Measurements from ENCODE around the gene PRKAG2. TPM values are rescaled to one million over a fixed set of nuclear protein-coding genes. Genes with fewer than 3 reads are reported as not detected.

Gene PRKAG2
- total and polyA plus RNA-seq, 2 experiments from 2014 or later, result 17.0 to 19.5 TPM

GRCh38 chr7:151789380-151789947 is 87.5 kb downstream of the PRKAG2 start:
- in situ Hi-C loops (cut with MboI), result no loop called here
- H3K4me1 ChIP-seq (ENCODE audit: insufficient read depth), result no peaks in the 10 kb centered on the region
- TF ChIP-seq EZH2phosphoT487 (IDR thresholded peaks at IDR 0.05; ENCODE audit: insufficient read depth, low read depth) (no peak), EZH2 (IDR thresholded peaks at IDR 0.05; ENCODE audit: insufficient read depth, poor library complexity, severe bottlenecking) (no peak)

GRCh38 chr7:151787348-151787747 is 89.6 kb downstream of the PRKAG2 start:
- no peak for DNase-seq

More at GRCh38 chr7:151789380-151789947, 87.5 kb downstream of the PRKAG2 start:
- no peak overlapping the region for H3K4me3 ChIP-seq
- H3K9ac ChIP-seq, result no peak overlapping the region
- 76 to 81% methylated on average over 11 of the region's 11 CpGs for WGBS, 2 experiments (ENCODE audit: low coverage in 1 of 2, low lambda C conversion rate in 2 of 2, missing lambda C conversion rate in 2 of 2)
- H3K79me2 ChIP-seq (ENCODE audit: insufficient read depth), result no peaks in the 10 kb centered on the region
- no peaks in the 10 kb centered on the region for H3K9me2 ChIP-seq (ENCODE audit: insufficient read depth)
- H3K27ac ChIP-seq, result no peak overlapping the region
- peaks cover 18% of the 10 kb centered on the region for H3K27me3 ChIP-seq (replicated peaks; ENCODE audit: insufficient read depth)
- H2AFZ ChIP-seq, result no peak overlapping the region
- no peaks in the 10 kb centered on the region for H3K36me3 ChIP-seq (ENCODE audit: low read depth)
- no peak overlapping the region for H3K4me2 ChIP-seq (ENCODE audit: unreplicated experiment)
- no peak for DNase-seq
- no peaks in the 10 kb centered on the region for H3F3A ChIP-seq (ENCODE audit: insufficient read depth)
- no peaks in the 10 kb centered on the region for H4K20me1 ChIP-seq (ENCODE audit: insufficient read depth)
- no peaks in the 10 kb centered on the region for H3K9me3 ChIP-seq (ENCODE audit: low read depth)

DNA sequence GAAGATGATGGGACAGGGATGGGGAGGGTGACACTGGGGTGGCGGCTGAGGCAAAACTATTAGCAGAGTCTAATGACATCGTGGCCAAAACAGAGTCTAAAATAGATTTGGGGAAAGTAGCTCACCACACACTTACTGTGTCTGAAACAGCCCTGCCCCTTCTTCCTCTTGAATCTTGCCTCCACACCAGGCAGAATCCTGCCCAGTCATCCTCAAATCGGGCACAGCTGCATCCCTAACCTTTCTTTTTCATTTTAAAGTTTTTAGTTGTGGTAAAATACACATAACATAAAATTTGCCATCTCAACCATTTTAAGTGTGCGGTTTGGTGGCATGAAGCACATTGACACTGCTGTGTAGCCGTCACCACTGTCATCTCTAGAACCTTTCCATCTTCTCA is 90.0 kb downstream of the PRKAG2 start:
- H3K9me2 ChIP-seq (ENCODE audit: insufficient read depth), result no peaks in the 10 kb centered on the region
- H3K4me2 ChIP-seq (ENCODE audit: unreplicated experiment), result no peak overlapping the region
- TF ChIP-seq EZH2 (IDR thresholded peaks at IDR 0.05; ENCODE audit: insufficient read depth, poor library complexity, severe bottlenecking) (no peak), EZH2phosphoT487 (IDR thresholded peaks at IDR 0.05; ENCODE audit: insufficient read depth, low read depth) (no peak)
- H3K9me3 ChIP-seq (ENCODE audit: low read depth), result no peaks in the 10 kb centered on the region
- no peaks in the 10 kb centered on the region for H4K20me1 ChIP-seq (ENCODE audit: insufficient read depth)
- H3K27ac ChIP-seq, result no peak overlapping the region
- no peaks in the 10 kb centered on the region for H3K36me3 ChIP-seq (ENCODE audit: low read depth)
- H3K79me2 ChIP-seq (ENCODE audit: insufficient read depth), result no peaks in the 10 kb centered on the region
- no peaks in the 10 kb centered on the region for H3K4me1 ChIP-seq (ENCODE audit: insufficient read depth)
- no peak overlapping the region for H3K4me3 ChIP-seq
- DNase-seq, result no peak
- H3F3A ChIP-seq (ENCODE audit: insufficient read depth), result no peaks in the 10 kb centered on the region
- no peak overlapping the region for H3K9ac ChIP-seq
- H2AFZ ChIP-seq, result no peak overlapping the region
- peaks cover 18% of the 10 kb centered on the region for H3K27me3 ChIP-seq (replicated peaks; ENCODE audit: insufficient read depth)
- WGBS, 2 experiments (ENCODE audit: low coverage in 1 of 2, low lambda C conversion rate in 2 of 2, missing lambda C conversion rate in 2 of 2), result 48 to 51% methylated on average over 5 of the region's 5 CpGs
- in situ Hi-C loops (cut with MboI), result no loop called here

More at GRCh38 chr7:151787348-151787747, 89.6 kb downstream of the PRKAG2 start:
- WGBS, 2 experiments (ENCODE audit: low coverage in 1 of 2, low lambda C conversion rate in 2 of 2, missing lambda C conversion rate in 2 of 2), result 81 to 89% methylated on average over 3 of the region's 3 CpGs
- Histone ChIP-seq H3K79me2 (ENCODE audit: insufficient read depth) (no peaks in the 10 kb centered on the region), H3K27ac (no peak overlapping the region), H3K27me3 (replicated peaks; ENCODE audit: insufficient read depth) (peaks cover 18% of the 10 kb centered on the region), H3K4me2 (ENCODE audit: unreplicated experiment) (no peak overlapping the region), H2AFZ (no peak overlapping the region), H3K9ac (no peak overlapping the region), H3K9me3 (ENCODE audit: low read depth) (no peaks in the 10 kb centered on the region), H4K20me1 (ENCODE audit: insufficient read depth) (no peaks in the 10 kb centered on the region), H3F3A (ENCODE audit: insufficient read depth) (no peaks in the 10 kb centered on the region), H3K4me1 (ENCODE audit: insufficient read depth) (no peaks in the 10 kb centered on the region), H3K9me2 (ENCODE audit: insufficient read depth) (no peaks in the 10 kb centered on the region), H3K4me3 (no peak overlapping the region), H3K36me3 (ENCODE audit: low read depth) (no peaks in the 10 kb centered on the region)
- in situ Hi-C loops (cut with MboI), result no loop called here
- TF ChIP-seq EZH2phosphoT487 (IDR thresholded peaks at IDR 0.05; ENCODE audit: insufficient read depth, low read depth) (no peak), EZH2 (IDR thresholded peaks at IDR 0.05; ENCODE audit: insufficient read depth, poor library complexity, severe bottlenecking) (no peak)

DNA sequence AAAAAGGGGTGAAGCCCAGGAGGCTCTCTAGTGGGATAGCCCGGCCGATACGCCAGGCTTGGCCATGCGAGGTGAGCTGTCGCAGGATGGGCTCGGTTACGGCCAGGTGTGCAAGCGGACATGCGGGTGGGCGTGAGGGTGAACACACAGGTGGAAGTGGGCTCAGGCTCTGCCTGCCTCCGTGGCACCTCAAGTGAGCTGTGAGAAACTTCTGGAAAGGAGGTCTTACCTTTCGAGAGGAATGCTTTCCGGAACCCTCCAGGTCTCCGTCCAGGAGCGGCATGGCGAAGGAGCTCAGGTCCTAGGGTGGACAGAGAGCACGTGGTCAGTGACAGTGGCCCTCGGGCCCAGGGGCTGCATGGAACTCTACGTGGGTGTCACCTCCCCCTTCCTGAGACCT is 90.7 kb downstream of the PRKAG2 start:
- no peak overlapping the region for H2AFZ ChIP-seq

DNA sequence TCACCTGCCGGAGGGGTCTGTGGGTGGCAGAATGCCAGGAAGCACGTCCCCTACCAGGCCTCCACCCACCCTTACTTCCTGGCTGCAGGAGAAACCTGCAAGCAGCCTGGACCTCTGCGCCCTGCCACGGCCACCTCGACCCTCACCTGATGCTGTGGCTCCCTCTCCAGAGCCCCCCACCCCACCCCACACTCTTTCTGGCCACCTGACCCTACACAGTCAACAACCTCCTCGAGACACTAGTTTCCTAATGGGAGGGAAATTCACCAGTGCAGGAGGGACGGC is 91.3 kb downstream of the PRKAG2 start:
- H3K79me2 ChIP-seq (ENCODE audit: insufficient read depth), result no peaks in the 10 kb centered on the region
- no peak overlapping the region for H3K4me2 ChIP-seq (ENCODE audit: unreplicated experiment)
- in situ Hi-C loops (cut with MboI), result no loop called here
- H3K9me2 ChIP-seq (ENCODE audit: insufficient read depth), result no peaks in the 10 kb centered on the region
- H3K4me1 ChIP-seq (ENCODE audit: insufficient read depth), result no peaks in the 10 kb centered on the region
- H3K9me3 ChIP-seq (ENCODE audit: low read depth), result no peaks in the 10 kb centered on the region
- no peaks in the 10 kb centered on the region for H3K36me3 ChIP-seq (ENCODE audit: low read depth)
- H2AFZ ChIP-seq, result no peak overlapping the region
- peaks cover 24% of the 10 kb centered on the region for H3K27me3 ChIP-seq (replicated peaks; ENCODE audit: insufficient read depth)
- H3K27ac ChIP-seq, result no peak overlapping the region
- no peak overlapping the region for H3K4me3 ChIP-seq
- no peak for DNase-seq
- H3K9ac ChIP-seq, result no peak overlapping the region
- H4K20me1 ChIP-seq (ENCODE audit: insufficient read depth), result no peaks in the 10 kb centered on the region
- no peak for TF ChIP-seq EZH2 (IDR thresholded peaks at IDR 0.05; ENCODE audit: insufficient read depth, poor library complexity, severe bottlenecking)
- TF ChIP-seq EZH2phosphoT487 (IDR thresholded peaks at IDR 0.05; ENCODE audit: insufficient read depth, low read depth), result no peak
- WGBS, 2 experiments (ENCODE audit: low coverage in 1 of 2, low lambda C conversion rate in 2 of 2, missing lambda C conversion rate in 2 of 2), result 63 to 64% methylated on average over 7 of the region's 7 CpGs
- H3F3A ChIP-seq (ENCODE audit: insufficient read depth), result no peaks in the 10 kb centered on the region

More for the DNA sequence above, 90.7 kb downstream of the PRKAG2 start:
- H3K9me3 ChIP-seq (ENCODE audit: low read depth), result no peaks in the 10 kb centered on the region
- no peaks in the 10 kb centered on the region for H3F3A ChIP-seq (ENCODE audit: insufficient read depth)
- no peak overlapping the region for H3K4me2 ChIP-seq (ENCODE audit: unreplicated experiment)
- no peaks in the 10 kb centered on the region for H3K4me1 ChIP-seq (ENCODE audit: insufficient read depth)
- TF ChIP-seq EZH2 (IDR thresholded peaks at IDR 0.05; ENCODE audit: insufficient read depth, poor library complexity, severe bottlenecking) (no peak), EZH2phosphoT487 (IDR thresholded peaks at IDR 0.05; ENCODE audit: insufficient read depth, low read depth) (no peak)
- H3K36me3 ChIP-seq (ENCODE audit: low read depth), result no peaks in the 10 kb centered on the region
- 78 to 85% methylated on average over 19 of the region's 19 CpGs for whole genome bisulfite sequencing, 2 experiments (ENCODE audit: low coverage in 1 of 2, low lambda C conversion rate in 2 of 2, missing lambda C conversion rate in 2 of 2)
- no peak overlapping the region for H3K9ac ChIP-seq
- no peak for DNase-seq
- no peaks in the 10 kb centered on the region for H3K79me2 ChIP-seq (ENCODE audit: insufficient read depth)
- no peaks in the 10 kb centered on the region for H4K20me1 ChIP-seq (ENCODE audit: insufficient read depth)
- no peak overlapping the region for H3K27ac ChIP-seq
- no peak overlapping the region for H3K4me3 ChIP-seq
- H3K9me2 ChIP-seq (ENCODE audit: insufficient read depth), result no peaks in the 10 kb centered on the region
- in situ Hi-C loops (cut with MboI), result no loop called here
- peaks cover 24% of the 10 kb centered on the region for H3K27me3 ChIP-seq (replicated peaks; ENCODE audit: insufficient read depth)
